T-helper 1 cell treated with Interleukin-12 subunit alpha and Interleukin-12 subunit beta and Interleukin-4 antibody, amounts not matched to agents 30 μg/mL and 1 μg/mL, for 36 hours (primary cell): ENCODE data around the gene SLC35F3.

ENCODE experiments used
- H3K27ac Mint-ChIP-seq: one replicate; pipeline ENCODE4 v1.8.0; 2021; ENCODE audit warnings: mild to moderate bottlenecking, mixed read lengths
- H3K27me3 Mint-ChIP-seq: one replicate; pipeline ENCODE4 v1.8.0; 2021; ENCODE audit warnings: low read depth, mixed read lengths
- H3K36me3 Mint-ChIP-seq: one replicate; pipeline ENCODE4 v1.8.0; 2021; ENCODE audit warnings: low read depth, mixed read lengths
- H3K4me1 Mint-ChIP-seq: one replicate; pipeline ENCODE4 v1.8.0; 2021; ENCODE audit warnings: low read depth, mixed read lengths
- H3K4me3 Mint-ChIP-seq: one replicate; pipeline ENCODE4 v1.8.0; 2021; ENCODE audit warnings: mild to moderate bottlenecking, moderate library complexity, mixed read lengths
- H3K9me3 Mint-ChIP-seq: one replicate; pipeline ENCODE4 v1.8.0; 2021; ENCODE audit warnings: mixed read lengths

SLC35F3 gene

GRCh38 chr1:234316937-234317336 lies 412.5 kb downstream of the SLC35F3 start:
- H3K4me3 Mint-ChIP-seq: no peak overlapping the region
- H3K36me3 Mint-ChIP-seq: peaks cover 1% of the 10 kb centered on the region
- H3K27me3 Mint-ChIP-seq: peaks cover 20% of the 10 kb centered on the region
- no peak overlapping the region for H3K27ac Mint-ChIP-seq
- H3K4me1 Mint-ChIP-seq: no peaks in the 10 kb centered on the region
- H3K9me3 Mint-ChIP-seq: no peaks in the 10 kb centered on the region

GRCh38 chr1:234320069-234320468 lies 415.6 kb downstream of the SLC35F3 start:
- H3K4me3 Mint-ChIP-seq: no peak overlapping the region
- H3K9me3 Mint-ChIP-seq: no peaks in the 10 kb centered on the region
- H3K27ac Mint-ChIP-seq: no peak overlapping the region
- peaks cover 3% of the 10 kb centered on the region for H3K36me3 Mint-ChIP-seq
- H3K4me1 Mint-ChIP-seq: peaks cover 8% of the 10 kb centered on the region
- H3K27me3 Mint-ChIP-seq: peaks cover 38% of the 10 kb centered on the region

- Mint-ChIP-seq H3K4me3 (no peak overlapping the region), H3K9me3 (no peaks in the 10 kb centered on the region), H3K36me3 (peaks cover 3% of the 10 kb centered on the region), H3K4me1 (peaks cover 8% of the 10 kb centered on the region), H3K27me3 (peaks cover 40% of the 10 kb centered on the region), H3K27ac (no peak overlapping the region)
Measured at GRCh38 chr1:234320549-234320948, 416.1 kb downstream of the SLC35F3 start.

- H3K27ac Mint-ChIP-seq: no peak overlapping the region
- peaks cover 43% of the 10 kb centered on the region for H3K27me3 Mint-ChIP-seq
- no peak overlapping the region for H3K4me3 Mint-ChIP-seq
- H3K36me3 Mint-ChIP-seq: peaks cover 3% of the 10 kb centered on the region
- no peaks in the 10 kb centered on the region for H3K9me3 Mint-ChIP-seq
- H3K4me1 Mint-ChIP-seq: peaks cover 14% of the 10 kb centered on the region
Measured at GRCh38 chr1:234321231-234321630, 416.8 kb downstream of the SLC35F3 start.

GRCh38 chr1:234322097-234322496 lies 417.6 kb downstream of the SLC35F3 start:
- H3K36me3 Mint-ChIP-seq: peaks cover 3% of the 10 kb centered on the region
- H3K27ac Mint-ChIP-seq: peak overlapping the region; percentile 58
- peaks cover 21% of the 10 kb centered on the region for H3K4me1 Mint-ChIP-seq
- H3K4me3 Mint-ChIP-seq: no peak overlapping the region
- peaks cover 46% of the 10 kb centered on the region for H3K27me3 Mint-ChIP-seq
- H3K9me3 Mint-ChIP-seq: no peaks in the 10 kb centered on the region

- Mint-ChIP-seq H3K9me3 (no peaks in the 10 kb centered on the region), H3K36me3 (peaks cover 2% of the 10 kb centered on the region), H3K27me3 (peaks cover 42% of the 10 kb centered on the region), H3K4me3 (no peak overlapping the region), H3K27ac (no peak overlapping the region), H3K4me1 (peaks cover 21% of the 10 kb centered on the region)
Measured at GRCh38 chr1:234322979-234323378, 418.5 kb downstream of the SLC35F3 start.

GRCh38 chr1:234324821-234325220 lies 420.3 kb downstream of the SLC35F3 start:
- Mint-ChIP-seq H3K27ac (no peak overlapping the region), H3K36me3 (peaks cover 2% of the 10 kb centered on the region), H3K4me1 (peaks cover 21% of the 10 kb centered on the region), H3K9me3 (no peaks in the 10 kb centered on the region), H3K27me3 (peaks cover 38% of the 10 kb centered on the region), H3K4me3 (no peak overlapping the region)

GRCh38 chr1:234325878-234326496 lies 421.5 kb downstream of the SLC35F3 start:
- Mint-ChIP-seq H3K9me3 (no peaks in the 10 kb centered on the region), H3K27me3 (peaks cover 40% of the 10 kb centered on the region), H3K27ac (peak overlapping the region; percentile 72), H3K4me1 (peaks cover 21% of the 10 kb centered on the region), H3K4me3 (peak overlapping the region; percentile 89), H3K36me3 (peaks cover 2% of the 10 kb centered on the region)

- no peaks in the 10 kb centered on the region for H3K9me3 Mint-ChIP-seq
- peaks cover 21% of the 10 kb centered on the region for H3K4me1 Mint-ChIP-seq
- H3K27me3 Mint-ChIP-seq: peaks cover 36% of the 10 kb centered on the region
- H3K36me3 Mint-ChIP-seq: peaks cover 2% of the 10 kb centered on the region
- peak overlapping the region; percentile 89 for H3K4me3 Mint-ChIP-seq
- H3K27ac Mint-ChIP-seq: peak overlapping the region; percentile 72
Measured at GRCh38 chr1:234326497-234327366, 422.3 kb downstream of the SLC35F3 start.

- Mint-ChIP-seq H3K27me3 (peaks cover 40% of the 10 kb centered on the region), H3K9me3 (no peaks in the 10 kb centered on the region)
Measured at GRCh38 chr1:234327577-234328164, 423.2 kb downstream of the SLC35F3 start.

GRCh38 chr1:234330843-234331215 lies 426.4 kb downstream of the SLC35F3 start:
- no peaks in the 10 kb centered on the region for H3K9me3 Mint-ChIP-seq
- H3K4me1 Mint-ChIP-seq: peaks cover 11% of the 10 kb centered on the region
- no peak overlapping the region for H3K27ac Mint-ChIP-seq
- no peaks in the 10 kb centered on the region for H3K36me3 Mint-ChIP-seq
- H3K27me3 Mint-ChIP-seq: peaks cover 33% of the 10 kb centered on the region
- H3K4me3 Mint-ChIP-seq: no peak overlapping the region

More at GRCh38 chr1:234327577-234328164, 423.2 kb downstream of the SLC35F3 start:
- no peak overlapping the region for H3K27ac Mint-ChIP-seq
- peaks cover 21% of the 10 kb centered on the region for H3K4me1 Mint-ChIP-seq
- no peak overlapping the region for H3K4me3 Mint-ChIP-seq
- peaks cover 2% of the 10 kb centered on the region for H3K36me3 Mint-ChIP-seq

- Mint-ChIP-seq H3K36me3 (no peaks in the 10 kb centered on the region), H3K4me3 (no peak overlapping the region), H3K27me3 (peaks cover 31% of the 10 kb centered on the region), H3K27ac (no peak overlapping the region), H3K9me3 (peaks cover 2% of the 10 kb centered on the region), H3K4me1 (peaks cover 5% of the 10 kb centered on the region)
Measured at GRCh38 chr1:234331507-234331906, 427.0 kb downstream of the SLC35F3 start.

GRCh38 chr1:234336359-234336758 lies 431.9 kb downstream of the SLC35F3 start:
- Mint-ChIP-seq H3K27ac (no peak overlapping the region), H3K9me3 (peaks cover 13% of the 10 kb centered on the region), H3K4me1 (no peaks in the 10 kb centered on the region), H3K4me3 (no peak overlapping the region), H3K27me3 (peaks cover 62% of the 10 kb centered on the region), H3K36me3 (no peaks in the 10 kb centered on the region)

- Mint-ChIP-seq H3K27ac (no peak overlapping the region), H3K36me3 (no peaks in the 10 kb centered on the region), H3K27me3 (peaks cover 55% of the 10 kb centered on the region), H3K4me1 (no peaks in the 10 kb centered on the region), H3K9me3 (peaks cover 13% of the 10 kb centered on the region), H3K4me3 (no peak overlapping the region)
Measured at GRCh38 chr1:234337233-234337632, 432.8 kb downstream of the SLC35F3 start.

- Mint-ChIP-seq H3K4me3 (no peak overlapping the region), H3K4me1 (no peaks in the 10 kb centered on the region), H3K27me3 (peaks cover 42% of the 10 kb centered on the region), H3K9me3 (peaks cover 13% of the 10 kb centered on the region), H3K36me3 (no peaks in the 10 kb centered on the region), H3K27ac (no peak overlapping the region)
Measured at GRCh38 chr1:234340528-234340927, 436.1 kb downstream of the SLC35F3 start.
